Measurements from ENCODE around the gene NUAK1. TPM values are rescaled to one million over a fixed set of nuclear protein-coding genes. Genes with fewer than 3 reads are reported as not detected.
"Not testable (repeated sequence)": the region's sequence is repeated elsewhere in the genome, so short reads cannot be mapped to it uniquely, and the experiment has no call there.

Gene NUAK1
- total RNA-seq, 1 donor from 2014 or later: 7.6 TPM

DNA sequence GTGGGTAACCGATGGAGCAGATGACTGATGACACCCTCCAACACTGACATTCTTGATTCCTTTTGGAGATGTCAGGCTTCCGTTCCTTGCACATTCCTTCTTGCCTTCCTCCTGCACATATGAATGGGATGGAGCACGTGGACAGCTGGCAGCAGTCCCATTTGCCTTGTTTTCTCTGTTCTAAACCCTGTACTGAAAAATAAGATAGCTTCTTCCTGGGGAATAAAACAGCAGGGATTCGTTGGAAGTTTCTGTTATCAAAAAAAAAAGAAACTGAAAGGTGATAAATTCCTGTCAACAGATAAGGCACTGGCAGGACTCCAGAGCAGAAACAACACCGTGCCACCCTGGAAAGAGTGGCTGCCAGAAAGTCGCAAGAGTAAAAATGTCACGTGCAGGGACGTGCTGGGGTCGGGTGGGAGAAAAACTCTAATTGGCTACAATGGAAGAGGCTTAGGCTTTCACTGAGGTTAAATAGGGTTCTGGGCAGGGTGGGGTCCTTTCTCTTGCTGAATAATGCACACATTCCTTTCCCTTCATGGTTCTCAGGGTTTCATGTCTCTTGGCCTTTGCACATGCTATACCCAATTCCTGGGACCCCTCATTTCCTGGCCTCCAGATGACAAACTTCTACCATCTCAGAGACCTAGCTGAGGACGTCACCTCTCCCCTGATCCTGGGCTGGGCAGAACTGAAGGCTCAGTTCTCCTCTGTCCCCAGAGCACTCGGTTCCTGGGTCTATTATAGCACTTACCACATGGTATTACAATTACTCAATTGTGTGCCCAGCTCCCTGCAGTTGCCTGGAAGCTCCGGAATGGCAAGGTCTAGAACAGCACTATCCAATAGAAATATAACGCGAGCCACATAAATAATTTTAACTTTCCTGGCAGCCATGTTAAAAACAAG lies 7.0 kb upstream of the NUAK1 start:
- Histone ChIP-seq H3K27me3 (ENCODE audit: control insufficient read depth, insufficient read depth, low read length) (no peaks in the 10 kb centered on the region), H3K4me3 (ENCODE audit: low read depth, low read length) (no peak overlapping the region), H3K36me3 (ENCODE audit: control insufficient read depth, insufficient read depth, low read length) (no peaks in the 10 kb centered on the region)
- FAIRE-seq (no peak), DNase-seq (ENCODE audit: low read depth) (no peak)
- TF ChIP-seq, protein P1, sequence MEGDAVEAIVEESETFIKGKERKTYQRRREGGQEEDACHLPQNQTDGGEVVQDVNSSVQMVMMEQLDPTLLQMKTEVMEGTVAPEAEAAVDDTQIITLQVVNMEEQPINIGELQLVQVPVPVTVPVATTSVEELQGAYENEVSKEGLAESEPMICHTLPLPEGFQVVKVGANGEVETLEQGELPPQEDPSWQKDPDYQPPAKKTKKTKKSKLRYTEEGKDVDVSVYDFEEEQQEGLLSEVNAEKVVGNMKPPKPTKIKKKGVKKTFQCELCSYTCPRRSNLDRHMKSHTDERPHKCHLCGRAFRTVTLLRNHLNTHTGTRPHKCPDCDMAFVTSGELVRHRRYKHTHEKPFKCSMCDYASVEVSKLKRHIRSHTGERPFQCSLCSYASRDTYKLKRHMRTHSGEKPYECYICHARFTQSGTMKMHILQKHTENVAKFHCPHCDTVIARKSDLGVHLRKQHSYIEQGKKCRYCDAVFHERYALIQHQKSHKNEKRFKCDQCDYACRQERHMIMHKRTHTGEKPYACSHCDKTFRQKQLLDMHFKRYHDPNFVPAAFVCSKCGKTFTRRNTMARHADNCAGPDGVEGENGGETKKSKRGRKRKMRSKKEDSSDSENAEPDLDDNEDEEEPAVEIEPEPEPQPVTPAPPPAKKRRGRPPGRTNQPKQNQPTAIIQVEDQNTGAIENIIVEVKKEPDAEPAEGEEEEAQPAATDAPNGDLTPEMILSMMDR (IDR thresholded peaks at IDR 0.05; ENCODE audit: insufficient read depth, low read length, severe bottlenecking): no peak

DNA sequence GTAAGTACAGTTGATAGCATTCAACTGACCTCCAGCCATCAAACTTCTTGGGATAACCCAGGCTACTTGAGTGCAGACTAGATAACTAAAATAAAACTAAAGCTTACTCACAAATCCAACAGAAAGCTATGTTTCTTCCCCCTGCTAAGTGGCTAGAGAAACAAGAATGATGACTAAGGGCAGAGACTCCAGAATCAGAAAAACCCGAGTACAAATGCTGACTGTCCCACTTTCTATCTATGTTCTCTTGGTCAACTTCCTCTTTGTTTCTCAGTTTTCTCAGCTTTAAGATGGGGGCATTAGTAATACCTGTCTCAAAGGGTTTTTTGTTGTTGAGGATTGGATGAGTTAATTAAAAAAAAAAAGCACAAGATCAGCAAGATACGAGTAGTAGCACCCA lies 6.1 kb upstream of the NUAK1 start:
- Histone ChIP-seq H3K36me3 (ENCODE audit: control insufficient read depth, insufficient read depth, low read length) (no peaks in the 10 kb centered on the region), H3K4me3 (ENCODE audit: low read depth, low read length) (no peak overlapping the region), H3K27me3 (ENCODE audit: control insufficient read depth, insufficient read depth, low read length) (no peaks in the 10 kb centered on the region)
- FAIRE-seq (no peak), DNase-seq (ENCODE audit: low read depth) (peak; percentile 46)
- TF ChIP-seq, protein P1 (IDR thresholded peaks at IDR 0.05; ENCODE audit: insufficient read depth, low read length, severe bottlenecking): no peak

DNA sequence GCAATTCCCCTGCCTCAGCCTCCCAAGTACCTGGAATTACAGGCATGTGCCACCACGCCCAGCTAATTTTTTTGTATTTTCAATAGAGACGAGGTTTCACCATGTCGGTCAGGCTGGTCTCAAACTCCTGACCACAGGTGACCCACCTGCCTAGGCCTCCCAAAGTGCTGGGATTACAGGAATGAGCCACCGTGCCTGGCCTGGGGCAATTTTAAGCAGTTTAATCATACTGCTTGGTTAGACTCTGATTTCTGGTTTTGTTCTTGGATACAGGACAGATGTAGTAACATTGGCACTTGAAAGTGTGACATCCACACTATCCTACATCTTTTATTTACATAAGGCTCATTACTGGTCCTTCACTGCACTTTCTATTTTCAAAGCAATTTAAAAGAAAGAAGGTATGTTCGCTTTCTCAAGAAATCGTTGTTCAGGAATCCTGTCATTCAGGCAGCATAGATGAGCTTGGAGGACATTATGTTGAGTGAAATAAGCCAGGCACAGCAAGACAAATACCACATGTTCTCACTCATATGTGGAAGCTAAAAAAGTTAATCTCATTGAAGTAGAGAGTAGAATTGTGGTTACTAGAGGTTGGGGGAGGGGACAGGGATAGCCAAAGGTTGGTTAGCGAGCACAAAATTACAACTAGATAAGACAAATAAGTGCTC lies 4.0 kb upstream of the NUAK1 start:
- Histone ChIP-seq H3K27me3 (ENCODE audit: control insufficient read depth, insufficient read depth, low read length) (no peaks in the 10 kb centered on the region), H3K4me3 (ENCODE audit: low read depth, low read length) (no peak overlapping the region), H3K36me3 (ENCODE audit: control insufficient read depth, insufficient read depth, low read length) (no peaks in the 10 kb centered on the region)
- no peak for FAIRE-seq
- no peak for DNase-seq (ENCODE audit: low read depth)
- TF ChIP-seq, protein P1 (IDR thresholded peaks at IDR 0.05; ENCODE audit: insufficient read depth, low read length, severe bottlenecking): no peak

DNA sequence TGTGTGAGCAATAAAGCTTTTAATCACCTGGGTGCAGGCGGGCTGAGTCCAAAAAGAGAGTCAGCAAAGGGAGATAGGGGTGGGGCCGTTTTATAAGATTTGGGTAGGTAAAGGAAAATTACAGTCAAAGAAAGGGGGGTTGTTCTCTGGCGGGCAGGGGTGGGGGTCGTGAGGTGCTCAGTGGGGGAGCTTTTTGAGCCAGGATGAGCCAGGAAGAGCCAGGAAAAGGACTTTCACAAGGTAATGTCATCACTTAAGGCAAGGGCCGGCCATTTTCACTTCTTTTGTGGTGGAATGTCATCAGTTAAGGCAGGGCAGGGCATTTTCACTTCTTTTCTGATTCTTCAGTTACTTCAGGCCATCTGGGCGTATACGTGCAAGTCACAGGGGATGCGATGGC lies 3.2 kb upstream of the NUAK1 start:
- not testable (repeated sequence) for H3K4me3 ChIP-seq (ENCODE audit: low read depth, low read length); FAIRE-seq; H3K36me3 ChIP-seq (ENCODE audit: control insufficient read depth, insufficient read depth, low read length); DNase-seq (ENCODE audit: low read depth); H3K27me3 ChIP-seq (ENCODE audit: control insufficient read depth, insufficient read depth, low read length)

DNA sequence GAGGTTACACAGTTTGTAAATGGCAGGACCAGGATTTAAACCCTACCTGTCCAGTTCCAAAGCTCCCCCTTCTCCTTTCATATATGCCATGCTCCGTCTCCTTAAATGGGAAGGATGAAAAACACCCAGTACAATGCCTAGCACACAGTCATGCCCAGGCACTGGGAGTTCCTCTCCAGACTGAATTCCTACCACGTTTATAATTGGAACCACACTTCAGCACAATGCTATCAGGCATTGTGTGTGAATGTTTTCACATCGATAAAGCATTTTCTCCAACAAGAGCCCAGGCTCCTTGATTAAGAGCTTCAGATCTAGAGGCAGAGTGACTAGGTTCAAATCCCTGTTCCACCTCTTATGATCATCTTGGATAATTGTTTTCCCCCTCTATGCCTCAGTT lies 2.7 kb upstream of the NUAK1 start:
- FAIRE-seq: no peak

DNA sequence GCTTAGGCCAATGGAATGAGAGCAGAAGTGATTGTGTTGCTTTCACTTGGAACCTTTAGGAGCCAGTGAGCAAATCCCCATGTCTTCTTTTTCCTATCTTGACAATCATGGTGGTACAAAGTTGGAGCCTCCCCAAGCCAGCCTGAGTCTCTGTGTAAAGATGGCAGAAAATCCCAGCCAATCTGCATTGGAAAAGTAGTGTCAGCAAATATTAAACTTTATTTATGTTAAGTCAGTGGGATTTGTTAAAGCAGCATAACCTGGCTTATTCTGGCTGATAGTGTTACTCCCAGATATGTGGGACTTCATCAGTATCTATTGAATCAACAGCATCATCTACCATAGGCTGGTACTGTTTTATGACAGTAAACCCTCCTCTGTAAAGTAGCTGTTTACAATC lies 2.2 kb upstream of the NUAK1 start:
- no peaks in the 10 kb centered on the region for H3K27me3 ChIP-seq (ENCODE audit: control insufficient read depth, insufficient read depth, low read length)
- H3K4me3 ChIP-seq (ENCODE audit: low read depth, low read length): no peak overlapping the region
- DNase-seq (ENCODE audit: low read depth) (no peak), FAIRE-seq (no peak)
- TF ChIP-seq, protein P1 (IDR thresholded peaks at IDR 0.05; ENCODE audit: insufficient read depth, low read length, severe bottlenecking): no peak
- no peaks in the 10 kb centered on the region for H3K36me3 ChIP-seq (ENCODE audit: control insufficient read depth, insufficient read depth, low read length)

More for the DNA sequence above, 2.7 kb upstream of the NUAK1 start:
- TF ChIP-seq, protein P1 (IDR thresholded peaks at IDR 0.05; ENCODE audit: insufficient read depth, low read length, severe bottlenecking): no peak
- no peak for DNase-seq (ENCODE audit: low read depth)
- Histone ChIP-seq H3K27me3 (ENCODE audit: control insufficient read depth, insufficient read depth, low read length) (no peaks in the 10 kb centered on the region), H3K4me3 (ENCODE audit: low read depth, low read length) (no peak overlapping the region), H3K36me3 (ENCODE audit: control insufficient read depth, insufficient read depth, low read length) (no peaks in the 10 kb centered on the region)

Measured in bronchial epithelial cell (primary cell).